ENCODE measurements around the gene EVL. TPM values are rescaled to one million over a fixed set of nuclear protein-coding genes. Genes with fewer than 3 reads are reported as not detected.

Gene EVL
- total and polyA plus RNA-seq, 2 donors (not counting 1 experiment from before 2014, with no cell fraction given): 23.5 to 28.1 TPM

DNA sequence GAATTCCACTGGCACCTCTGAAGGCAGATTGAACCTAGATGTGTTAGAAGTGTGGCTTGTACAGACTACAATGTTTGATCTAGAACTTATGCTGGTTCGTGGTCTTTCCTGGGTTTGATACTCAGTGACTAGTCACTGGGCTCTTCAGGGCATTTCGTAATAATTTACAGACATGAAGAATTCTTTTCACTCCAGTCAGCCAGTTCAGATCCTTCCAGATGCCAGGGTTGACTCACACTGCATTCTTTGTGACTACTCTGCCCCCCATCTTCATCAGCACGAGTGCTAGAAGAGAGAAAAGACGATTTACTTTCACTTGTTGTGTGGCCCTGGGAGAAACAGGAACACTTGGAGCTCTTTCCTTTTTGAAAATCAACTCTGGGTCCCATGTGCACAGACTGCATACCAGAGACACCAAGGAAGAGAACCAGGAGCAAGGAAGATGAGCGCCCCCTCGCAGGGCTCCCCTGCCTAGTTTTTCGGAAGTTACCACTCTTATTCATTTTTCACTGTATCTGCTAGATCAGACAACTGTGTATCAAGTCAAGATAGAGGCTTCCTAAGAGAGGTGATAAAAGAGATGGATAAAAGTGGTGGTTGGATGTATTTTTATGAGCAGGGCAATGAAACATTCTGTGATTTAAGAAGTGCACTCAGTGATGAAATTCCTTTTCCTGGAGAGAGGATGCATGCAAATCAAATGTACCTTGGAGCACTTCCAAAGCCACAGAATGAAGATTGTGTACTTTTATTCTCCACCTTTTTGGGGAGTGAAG, 33.5 kb upstream of the EVL start:
- peak overlapping the region; percentile 87 for H3K27ac ChIP-seq (ENCODE audit: insufficient read depth, low read length)
- peak overlapping the region; percentile 16 to 67 (median 38) for H3K4me3 ChIP-seq (replicated peaks in 1 of 4; ENCODE audit: control extremely low read depth in 1 of 4, insufficient read depth in 1 of 4, low read depth in 3 of 4, low read length in 4 of 4)
- peak overlapping the region; percentile 38 for H3K4me2 ChIP-seq (ENCODE audit: extremely low read depth, insufficient read depth, low read length)
- DNase-seq (ENCODE audit: low read depth in 2 of 2): peak; percentile 98 to 99
- no peak for TF ChIP-seq EZH2 (IDR thresholded peaks at IDR 0.05; ENCODE audit: low read length, missing control alignments)
- no peak for TF ChIP-seq CTCF (conservative IDR thresholded peaks at IDR 0.05 in 1 of 2, IDR thresholded peaks at IDR 0.05 in 1 of 2; ENCODE audit: low read depth in 1 of 2, low read length in 2 of 2)
- H3K9ac ChIP-seq (ENCODE audit: insufficient read depth, low read length): peak overlapping the region; percentile 10
- no peaks in the 10 kb centered on the region for H4K20me1 ChIP-seq (ENCODE audit: control insufficient read depth, extremely low read depth, insufficient read depth, low read length)
- no peaks in the 10 kb centered on the region for H3K27me3 ChIP-seq (ENCODE audit: control insufficient read depth, insufficient read depth, low read length)
- peaks cover 22% of the 10 kb centered on the region for H3K4me1 ChIP-seq (ENCODE audit: control insufficient read depth, extremely low read depth, insufficient read depth, low read length)
- no peak overlapping the region for H2AFZ ChIP-seq (ENCODE audit: low read length)
- no peaks in the 10 kb centered on the region for H3K36me3 ChIP-seq (ENCODE audit: control insufficient read depth, insufficient read depth, low read length)
- no peaks in the 10 kb centered on the region for H3K79me2 ChIP-seq (ENCODE audit: control insufficient read depth, insufficient read depth, low read length)
- H3K9me3 ChIP-seq (ENCODE audit: control insufficient read depth, insufficient read depth, low read depth, low read length): no peaks in the 10 kb centered on the region

DNA sequence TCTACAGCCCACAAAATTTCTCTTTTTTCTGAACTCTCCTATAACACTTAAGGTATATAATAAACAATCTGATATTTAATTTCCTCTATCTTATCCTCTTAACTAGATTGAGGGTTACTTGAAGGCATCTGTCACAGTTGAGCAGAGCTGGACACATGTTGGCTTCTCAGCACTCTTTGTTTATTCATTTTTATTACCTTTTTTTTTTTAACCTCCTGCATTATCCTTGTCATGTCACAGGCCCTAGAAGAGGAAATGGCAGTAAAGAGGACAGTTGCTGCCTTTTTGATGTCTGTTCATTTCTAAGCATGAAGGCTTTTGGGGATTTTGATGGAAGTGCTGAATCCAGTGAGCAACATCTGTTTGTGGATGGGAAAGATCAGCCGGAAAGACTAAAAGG, 32.5 kb upstream of the EVL start:
- Histone ChIP-seq H3K4me3 (replicated peaks in 1 of 4; ENCODE audit: control extremely low read depth in 1 of 4, insufficient read depth in 1 of 4, low read depth in 3 of 4, low read length in 4 of 4) (no peak overlapping the region), H3K79me2 (ENCODE audit: control insufficient read depth, insufficient read depth, low read length) (no peaks in the 10 kb centered on the region), H3K9ac (ENCODE audit: insufficient read depth, low read length) (no peak overlapping the region), H3K9me3 (ENCODE audit: control insufficient read depth, insufficient read depth, low read depth, low read length) (no peaks in the 10 kb centered on the region), H3K36me3 (ENCODE audit: control insufficient read depth, insufficient read depth, low read length) (no peaks in the 10 kb centered on the region), H2AFZ (ENCODE audit: low read length) (no peak overlapping the region), H3K4me1 (ENCODE audit: control insufficient read depth, extremely low read depth, insufficient read depth, low read length) (peaks cover 22% of the 10 kb centered on the region), H3K27me3 (ENCODE audit: control insufficient read depth, insufficient read depth, low read length) (no peaks in the 10 kb centered on the region), H3K27ac (ENCODE audit: insufficient read depth, low read length) (no peak overlapping the region), H3K4me2 (ENCODE audit: extremely low read depth, insufficient read depth, low read length) (peak overlapping the region; percentile 38), H4K20me1 (ENCODE audit: control insufficient read depth, extremely low read depth, insufficient read depth, low read length) (no peaks in the 10 kb centered on the region)
- DNase-seq (ENCODE audit: low read depth in 2 of 2): no peak
- TF ChIP-seq CTCF (conservative IDR thresholded peaks at IDR 0.05 in 1 of 2, IDR thresholded peaks at IDR 0.05 in 1 of 2; ENCODE audit: low read depth in 1 of 2, low read length in 2 of 2) (no peak), EZH2 (IDR thresholded peaks at IDR 0.05; ENCODE audit: low read length, missing control alignments) (no peak)

DNA sequence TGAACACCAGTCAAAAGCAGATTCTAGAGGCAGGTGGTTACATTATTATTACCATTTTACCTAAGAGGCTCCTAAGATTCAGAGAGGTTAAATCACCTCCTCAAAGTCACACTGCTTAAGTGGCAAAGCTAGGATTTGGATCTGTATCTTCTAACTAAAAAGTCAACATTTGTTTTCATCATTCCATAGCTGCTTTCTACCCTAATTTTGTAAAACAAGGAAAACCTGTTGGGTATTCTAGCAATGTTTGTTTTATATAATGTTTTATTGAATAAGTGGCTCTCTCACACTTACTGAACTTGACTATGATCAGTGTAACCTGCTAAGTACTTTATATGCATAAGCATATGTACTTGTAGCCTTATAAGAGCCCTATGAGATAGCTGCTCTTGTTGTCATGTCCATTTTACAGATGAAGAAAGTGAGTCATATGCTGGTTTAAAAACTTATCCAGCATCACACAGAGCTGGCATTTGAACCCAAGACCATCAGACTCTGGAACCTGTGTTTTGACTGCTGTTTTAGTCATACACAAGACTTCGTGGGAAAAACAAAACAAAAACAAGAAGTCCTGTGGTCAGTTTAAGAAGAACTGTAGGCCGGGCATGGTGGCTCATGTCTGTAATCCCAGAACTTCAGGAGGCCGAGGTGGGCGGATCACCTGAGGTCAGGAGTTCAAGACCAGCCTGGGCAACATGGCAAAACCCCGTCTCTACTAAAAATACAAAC, 31.7 kb upstream of the EVL start:
- H3K4me1 ChIP-seq (ENCODE audit: control insufficient read depth, extremely low read depth, insufficient read depth, low read length): peaks cover 21% of the 10 kb centered on the region
- H3K27me3 ChIP-seq (ENCODE audit: control insufficient read depth, insufficient read depth, low read length): no peaks in the 10 kb centered on the region
- no peak overlapping the region for H3K9ac ChIP-seq (ENCODE audit: insufficient read depth, low read length)
- H4K20me1 ChIP-seq (ENCODE audit: control insufficient read depth, extremely low read depth, insufficient read depth, low read length): no peaks in the 10 kb centered on the region
- no peak overlapping the region for H3K4me3 ChIP-seq (replicated peaks in 1 of 4; ENCODE audit: control extremely low read depth in 1 of 4, insufficient read depth in 1 of 4, low read depth in 3 of 4, low read length in 4 of 4)
- no peaks in the 10 kb centered on the region for H3K36me3 ChIP-seq (ENCODE audit: control insufficient read depth, insufficient read depth, low read length)
- DNase-seq (ENCODE audit: low read depth in 2 of 2): no peak
- no peak overlapping the region for H3K27ac ChIP-seq (ENCODE audit: insufficient read depth, low read length)
- no peak overlapping the region for H3K4me2 ChIP-seq (ENCODE audit: extremely low read depth, insufficient read depth, low read length)
- no peaks in the 10 kb centered on the region for H3K9me3 ChIP-seq (ENCODE audit: control insufficient read depth, insufficient read depth, low read depth, low read length)
- no peak overlapping the region for H2AFZ ChIP-seq (ENCODE audit: low read length)
- H3K79me2 ChIP-seq (ENCODE audit: control insufficient read depth, insufficient read depth, low read length): no peaks in the 10 kb centered on the region
- TF ChIP-seq EZH2 (IDR thresholded peaks at IDR 0.05; ENCODE audit: low read length, missing control alignments) (no peak), CTCF (conservative IDR thresholded peaks at IDR 0.05 in 1 of 2, IDR thresholded peaks at IDR 0.05 in 1 of 2; ENCODE audit: low read depth in 1 of 2, low read length in 2 of 2) (no peak)

All from fibroblast of lung (primary cell).